Panc1 (cell line): ENCODE data around the gene ZFHX3. TPM values are rescaled to one million over a fixed set of nuclear protein-coding genes. Genes with fewer than 3 reads are reported as not detected.

Experiments used
- ATAC-seq: fragments of 200-7000 bp; cut with Tn5 transposase; 2 replicates; pipeline ENCODE4 v1.9.1; 2020; ENCODE audit warnings: mild to moderate bottlenecking, moderate library complexity
- BruUV-seq: library from RNA; stranded (reverse); fragments of 400-500 nt; replicated peaks from 2 replicates; lab custom pipeline; 2021; lab: Mats Ljungman, UMichigan
- CTCF ChIA-PET: fragments of 300-600 bp; sonication (Branson Sonifier 250); formaldehyde crosslinking; loops from one replicate; lab custom pipeline; 2022; ENCODE audit warnings: antibody characterized with exemption; lab: Charles Lee
- POLR2A ChIA-PET: fragments of 300-600 bp; sonication (Branson Sonifier 250); formaldehyde crosslinking; loops from one replicate; lab custom pipeline; 2022; ENCODE audit warnings: antibody characterized with exemption; lab: Charles Lee
- DNase-seq: peaks from one replicate; pipeline ENCODE4 v3.0.0-alpha.2; 2010; ENCODE audit warnings: low read depth, low spot score
- H3K27ac ChIP-seq: 2 replicates; pipeline ENCODE4 v1.5.1; 2011; ENCODE audit warnings: mild to moderate bottlenecking, low read length, inconsistent platforms
- H3K27me3 ChIP-seq: fragments of 200-500 bp; sonication (Bioruptor generic); 2 replicates; pipeline ENCODE4 v1.6.0; 2014; ENCODE audit warnings: low read length, inconsistent platforms; ENCODE audit not compliant: control insufficient read depth, insufficient read depth
- H3K36me3 ChIP-seq: fragments of 200-500 bp; sonication (Bioruptor generic); 2 replicates; pipeline ENCODE4 v1.5.1; 2014; ENCODE audit warnings: inconsistent platforms, mild to moderate bottlenecking, low read length, moderate library complexity; ENCODE audit not compliant: control insufficient read depth, insufficient read depth
- H3K4me1 ChIP-seq: 2 replicates; pipeline ENCODE4 v1.5.1; 2011; ENCODE audit warnings: inconsistent platforms, mild to moderate bottlenecking, low read length, moderate library complexity; ENCODE audit not compliant: control insufficient read depth, insufficient read depth
- H3K4me3 ChIP-seq, 2 experiments: 2 replicates each; pipeline ENCODE4 v1.5.1; 2011 to 2012; ENCODE audit warnings: low read depth in 2 of 2, low read length in 2 of 2, mild to moderate bottlenecking in 2 of 2, inconsistent platforms in 1 of 2, moderate library complexity in 1 of 2
- H3K9me3 ChIP-seq: fragments of 200-500 bp; sonication (Bioruptor generic); 2 replicates; pipeline ENCODE4 v1.5.1; 2014; ENCODE audit warnings: low read depth, mild to moderate bottlenecking, inconsistent platforms, low read length, moderate library complexity; ENCODE audit not compliant: control insufficient read depth, insufficient read depth
- POLR2AphosphoS5 ChIP-seq: IDR thresholded peaks from 2 replicates; pipeline ENCODE4 v1.6.1; 2012; ENCODE audit warnings: mild to moderate bottlenecking, low read depth, low read length, moderate library complexity
- REST ChIP-seq, 2 experiments: IDR thresholded peaks; 2 replicates each; pipeline ENCODE4 v1.6.1; 2011 to 2012; ENCODE audit warnings: low read depth in 2 of 2, control low read depth in 1 of 2, low read length in 1 of 2, mild to moderate bottlenecking in 1 of 2, moderate library complexity in 1 of 2; ENCODE audit not compliant: insufficient read depth in 1 of 2
- SIN3A ChIP-seq: IDR thresholded peaks from 2 replicates; pipeline ENCODE4 v1.6.1; 2012; ENCODE audit warnings: low read depth, mild to moderate bottlenecking, low read length, moderate library complexity, borderline replicate concordance; ENCODE audit not compliant: insufficient read depth
- TCF7L2 ChIP-seq: IDR thresholded peaks from 2 replicates; pipeline ENCODE4 v1.6.1; 2011; ENCODE audit warnings: mild to moderate bottlenecking, low read depth, low read length, inconsistent platforms
- in situ Hi-C: cut with HindIII; loops from 2 replicates; pipeline ENCODE4 v1.10.0; 2016; ENCODE audit warnings: low sequenced_read_pairs, low pct_unique_long_range_greater_than_20kb
- intact Hi-C: fragments of 100-400 bp; cut with micrococcal nuclease; formaldehyde crosslinking; loops from one replicate; pipeline ENCODE4 v1.10.0; 2022; ENCODE audit not compliant: unreplicated experiment
- total RNA-seq: library from RNA; stranded (reverse); gene quantifications from one replicate; pipeline ENCODE4 v1.2.1, GENCODE V29; 2021; ENCODE audit not compliant: unreplicated experiment
- TF ChIP-seq, protein P1 (sequence below): fragments of 450-650 bp; IDR thresholded peaks from 2 replicates; pipeline ENCODE4 v1.5.1; 2017; ENCODE audit warnings: mild to moderate bottlenecking

The ZFHX3 gene
- total RNA-seq, 1 experiment from 2014 or later: 7.1 TPM

GRCh38 chr16:72991644-72992043 lies 56.3 kb downstream of the ZFHX3 start:
- Histone ChIP-seq H3K27ac (no peak overlapping the region), H3K4me3 (no peak overlapping the region), H3K4me1 (peaks cover 20% of the 10 kb centered on the region), H3K36me3 (no peaks in the 10 kb centered on the region), H3K9me3 (no peaks in the 10 kb centered on the region), H3K27me3 (no peaks in the 10 kb centered on the region)
- ChIA-PET CTCF (no interaction called here), POLR2A (no interaction called here)
- TF ChIP-seq REST (IDR thresholded peaks at IDR 0.05; ENCODE audit: insufficient read depth in 1 of 2, low read depth in 2 of 2, low read length in 1 of 2): no peak
- no peak for TF ChIP-seq SIN3A
- TF ChIP-seq, protein P1, sequence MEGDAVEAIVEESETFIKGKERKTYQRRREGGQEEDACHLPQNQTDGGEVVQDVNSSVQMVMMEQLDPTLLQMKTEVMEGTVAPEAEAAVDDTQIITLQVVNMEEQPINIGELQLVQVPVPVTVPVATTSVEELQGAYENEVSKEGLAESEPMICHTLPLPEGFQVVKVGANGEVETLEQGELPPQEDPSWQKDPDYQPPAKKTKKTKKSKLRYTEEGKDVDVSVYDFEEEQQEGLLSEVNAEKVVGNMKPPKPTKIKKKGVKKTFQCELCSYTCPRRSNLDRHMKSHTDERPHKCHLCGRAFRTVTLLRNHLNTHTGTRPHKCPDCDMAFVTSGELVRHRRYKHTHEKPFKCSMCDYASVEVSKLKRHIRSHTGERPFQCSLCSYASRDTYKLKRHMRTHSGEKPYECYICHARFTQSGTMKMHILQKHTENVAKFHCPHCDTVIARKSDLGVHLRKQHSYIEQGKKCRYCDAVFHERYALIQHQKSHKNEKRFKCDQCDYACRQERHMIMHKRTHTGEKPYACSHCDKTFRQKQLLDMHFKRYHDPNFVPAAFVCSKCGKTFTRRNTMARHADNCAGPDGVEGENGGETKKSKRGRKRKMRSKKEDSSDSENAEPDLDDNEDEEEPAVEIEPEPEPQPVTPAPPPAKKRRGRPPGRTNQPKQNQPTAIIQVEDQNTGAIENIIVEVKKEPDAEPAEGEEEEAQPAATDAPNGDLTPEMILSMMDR: no peak
- TF ChIP-seq POLR2AphosphoS5: no peak
- no peak for TF ChIP-seq TCF7L2
- in situ Hi-C loops: no loop called here
- DNase-seq: no peak
- intact Hi-C loops: no loop called here
- no TSS peak for BruUV-seq
- no peak for ATAC-seq

DNA sequence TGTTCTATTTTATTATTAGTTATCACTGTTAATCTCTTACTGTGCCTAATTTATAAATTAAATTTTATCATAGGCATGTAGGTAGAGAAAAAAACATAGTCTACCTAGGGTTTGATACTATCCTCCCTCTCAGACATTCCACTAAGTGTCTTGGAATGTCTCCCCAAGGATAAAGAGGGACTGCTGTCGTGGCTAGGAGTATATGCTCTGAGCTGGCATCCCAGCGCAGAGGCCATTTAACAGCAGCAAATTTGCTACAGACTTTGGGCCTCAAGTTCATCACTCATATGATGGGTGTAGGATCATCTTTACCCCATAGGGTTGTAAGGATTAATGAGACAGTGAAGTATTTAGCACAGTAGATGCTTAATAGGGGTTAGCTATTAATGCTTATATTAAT lies 56.7 kb downstream of the ZFHX3 start:
- Histone ChIP-seq H3K36me3 (no peaks in the 10 kb centered on the region), H3K27me3 (no peaks in the 10 kb centered on the region), H3K4me1 (peaks cover 15% of the 10 kb centered on the region), H3K4me3 (no peak overlapping the region), H3K9me3 (no peaks in the 10 kb centered on the region), H3K27ac (no peak overlapping the region)
- TF ChIP-seq POLR2AphosphoS5: no peak
- no peak for TF ChIP-seq TCF7L2
- TF ChIP-seq, protein P1: no peak
- no peak for TF ChIP-seq REST (IDR thresholded peaks at IDR 0.05; ENCODE audit: insufficient read depth in 1 of 2, low read depth in 2 of 2, low read length in 1 of 2)
- TF ChIP-seq SIN3A: no peak
- POLR2A ChIA-PET: no interaction called here
- intact Hi-C loops (no loop called here), in situ Hi-C loops (no loop called here)
- no peak for DNase-seq
- no peak for ATAC-seq
- CTCF ChIA-PET: no interaction called here
- no TSS peak for BruUV-seq
